Fibroblast of peridontal ligament (primary cell): Measurements from ENCODE around the gene TRIM38.
"Not testable (repeated sequence)": the region's sequence is repeated elsewhere in the genome, so short reads cannot be mapped to it uniquely, and the experiment has no call there.

ENCODE experiments used
- DNase-seq: peaks from one replicate; pipeline ENCODE4 v3.0.0-alpha.2; 2010; ENCODE audit errors: extremely low read depth

Gene TRIM38

GRCh38 chr6:25942561-25943147 lies 19.9 kb upstream of the TRIM38 start:
- DNase-seq, result peak; percentile 73

- DNase-seq, result no peak
These were observed 18.7 kb upstream of the TRIM38 start for GRCh38 chr6:25943887-25944286.

- no peak for DNase-seq
These were observed 17.7 kb upstream of the TRIM38 start for GRCh38 chr6:25944688-25945574.

- DNase-seq, result not testable (repeated sequence)
These were observed 16.9 kb upstream of the TRIM38 start for GRCh38 chr6:25945738-25946137.

- no peak for DNase-seq
These were observed 16.0 kb upstream of the TRIM38 start for GRCh38 chr6:25946631-25947030.

GRCh38 chr6:25947492-25947891 lies 15.1 kb upstream of the TRIM38 start:
- not testable (repeated sequence) for DNase-seq

- DNase-seq, result no peak
These were observed 12.9 kb upstream of the TRIM38 start for GRCh38 chr6:25949695-25950094.

DNA sequence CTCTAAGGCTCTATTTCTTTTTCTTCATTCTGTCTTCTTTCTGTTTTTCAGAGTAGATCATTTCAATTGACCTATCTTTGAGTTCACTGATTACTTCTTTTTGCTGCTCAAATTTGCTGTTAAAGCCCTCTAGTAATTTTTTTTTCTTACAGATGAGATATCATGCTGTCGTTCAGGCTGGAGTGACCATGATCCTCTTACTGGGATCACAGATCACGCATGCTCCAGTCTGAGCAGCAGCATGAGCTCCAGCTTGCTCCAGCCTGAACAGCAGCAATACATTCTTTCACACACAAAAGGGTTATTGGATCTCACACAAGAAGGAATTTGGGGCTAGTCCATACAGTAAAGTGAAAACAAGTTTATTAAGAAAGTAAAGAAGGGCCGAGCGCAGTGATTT lies 12.3 kb upstream of the TRIM38 start:
- DNase-seq, result no peak

GRCh38 chr6:25951296-25952032 lies 11.1 kb upstream of the TRIM38 start:
- no peak for DNase-seq

DNA sequence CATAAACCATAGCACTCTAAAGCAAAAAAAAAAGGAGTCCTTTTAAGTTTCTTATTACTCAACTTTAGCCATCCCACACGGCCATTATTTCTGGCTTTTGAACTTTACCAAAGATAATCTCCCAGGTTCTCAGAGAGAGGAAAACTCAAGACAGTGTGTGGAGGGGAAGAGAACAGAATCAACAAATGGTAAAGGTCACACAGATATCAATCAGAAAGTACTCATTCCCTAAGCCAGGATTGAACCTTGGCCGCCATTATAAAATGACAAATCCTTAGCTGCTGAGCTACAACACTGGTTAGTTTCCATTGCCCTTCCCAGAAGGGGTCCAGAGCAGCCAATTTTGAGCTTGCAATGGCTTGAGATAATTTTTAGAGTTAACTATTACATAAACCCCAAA lies 10.1 kb upstream of the TRIM38 start:
- DNase-seq, result no peak

GRCh38 chr6:25953733-25954132 lies 8.9 kb upstream of the TRIM38 start:
- DNase-seq, result no peak

GRCh38 chr6:25954756-25955155 lies 7.8 kb upstream of the TRIM38 start:
- DNase-seq, result no peak

DNA sequence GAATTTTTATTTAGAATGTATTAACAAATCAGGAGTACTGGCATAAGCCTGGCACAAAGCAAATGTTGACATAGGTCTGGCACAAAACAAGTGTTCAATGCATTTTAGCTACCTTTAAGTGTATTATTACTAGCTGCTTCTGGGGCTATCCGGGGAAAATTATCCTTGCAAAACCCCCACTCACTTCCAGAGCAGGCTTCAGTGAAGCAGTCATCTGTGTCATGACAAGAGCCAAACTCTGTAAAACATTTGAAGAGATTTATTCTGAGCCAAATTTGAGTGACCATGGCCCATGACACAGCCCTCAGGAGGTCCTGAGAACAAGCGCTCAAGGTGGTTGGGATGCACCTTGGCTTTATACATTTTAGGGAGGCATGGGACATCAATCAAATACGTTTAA lies 6.4 kb upstream of the TRIM38 start:
- no peak for DNase-seq

- no peak for DNase-seq
These were observed 3.9 kb upstream of the TRIM38 start for GRCh38 chr6:25958700-25959162.

- DNase-seq, result peak; percentile 13
These were observed 2.6 kb upstream of the TRIM38 start for GRCh38 chr6:25959890-25960536.

GRCh38 chr6:25960734-25961133 lies 1.9 kb upstream of the TRIM38 start:
- DNase-seq, result no peak

- DNase-seq, result no peak
These were observed 918 bp upstream of the TRIM38 start for GRCh38 chr6:25961619-25962148.

DNA sequence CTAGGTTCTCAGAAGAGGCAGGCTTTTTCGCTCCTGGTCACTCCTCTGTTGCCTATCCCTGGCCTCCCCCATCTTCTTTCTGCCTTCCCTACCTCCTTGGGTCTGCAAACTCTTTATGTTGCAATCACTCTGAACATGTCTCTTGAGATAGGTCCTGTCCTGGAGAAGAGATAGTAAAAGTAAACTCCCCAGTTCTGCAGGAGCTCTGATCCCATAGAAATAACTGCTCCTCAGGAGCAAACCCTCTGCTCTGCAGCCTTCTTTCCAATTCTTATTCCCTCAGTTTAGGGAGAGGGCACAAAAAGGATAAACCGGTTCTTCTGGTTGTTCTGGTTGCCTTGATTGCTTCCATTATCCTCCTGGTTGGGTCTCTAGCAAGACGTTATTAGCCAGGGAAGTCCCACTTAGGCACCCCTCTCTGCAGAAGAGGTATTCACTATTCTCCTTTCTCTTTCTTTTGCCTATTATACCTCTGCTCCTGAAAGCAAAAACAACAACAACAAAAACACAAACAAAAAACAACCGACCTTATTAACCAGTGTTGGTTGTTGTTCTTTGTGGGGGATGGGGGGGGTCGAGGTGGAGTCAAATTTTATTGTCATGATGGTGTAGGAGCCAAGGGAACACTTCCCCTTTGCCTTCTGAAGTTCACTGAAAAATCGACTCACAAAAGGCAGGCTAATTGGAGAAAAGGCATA lies 973 bp downstream of the TRIM38 start:
- DNase-seq, result peak; percentile 36

- DNase-seq, result no peak
These were observed 2.5 kb downstream of the TRIM38 start for GRCh38 chr6:25965058-25965457.

GRCh38 chr6:25966711-25967110 lies 4.1 kb downstream of the TRIM38 start:
- DNase-seq, result no peak

DNA sequence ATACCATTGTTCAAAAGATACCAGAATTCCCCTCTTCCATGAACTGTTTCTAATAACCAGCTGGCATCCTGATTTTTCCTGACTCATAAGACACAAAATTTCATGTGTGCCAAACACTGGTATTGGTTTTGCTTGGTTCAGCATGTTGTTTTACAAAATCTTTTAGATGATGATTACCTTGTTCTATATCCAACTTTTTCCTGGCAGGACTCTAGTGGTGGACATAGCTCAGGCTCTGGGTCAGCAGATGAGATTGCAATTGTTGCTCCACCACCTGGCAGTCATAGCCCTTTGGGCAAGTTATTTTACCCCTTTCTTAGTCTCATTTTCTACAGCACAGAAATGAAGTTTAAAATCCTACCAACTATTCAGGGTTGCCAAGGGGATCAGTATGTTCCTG lies 6.2 kb downstream of the TRIM38 start:
- peak; percentile 93 for DNase-seq
